Activated T-helper 9 cell treated with anti-CD3 and anti-CD28 coated beads, Interleukin-2, amount 50 U/mL, for 16 hours (primary cell): ENCODE data around the gene TMEM119.
"Not testable (repeated sequence)": the region's sequence is repeated elsewhere in the genome, so short reads cannot be mapped to it uniquely, and the experiment has no call there.

Experiments used
- DNase-seq: peaks from one replicate; pipeline ENCODE4 v3.0.0-alpha.2; 2020; ENCODE audit warnings: low read depth

TMEM119 gene

GRCh38 chr12:108564724-108565123 lies 33.2 kb downstream of the TMEM119 start:
- DNase-seq = no peak

- DNase-seq = no peak
These were observed 34.1 kb downstream of the TMEM119 start for GRCh38 chr12:108563804-108564151.

- DNase-seq = peak; percentile 78
These were observed 34.6 kb downstream of the TMEM119 start for GRCh38 chr12:108563136-108563803.

- DNase-seq = peak; percentile 99
These were observed 35.3 kb downstream of the TMEM119 start, which contains the start of gene ISCU for GRCh38 chr12:108562348-108563135. Gene ISCU (plus strand): TSS chr12:108562596. CDS start chr12:108562623, 27 bp downstream.

GRCh38 chr12:108561852-108562347 lies 36.0 kb downstream of the TMEM119 start:
- no peak for DNase-seq

- peak; percentile 68 for DNase-seq
These were observed 36.8 kb downstream of the TMEM119 start, which contains the start of gene SART3 for GRCh38 chr12:108560752-108561719. Gene SART3 (minus strand): TSS chr12:108561173. CDS start chr12:108561154, 19 bp downstream.

GRCh38 chr12:108560321-108560721 lies 37.6 kb downstream of the TMEM119 start:
- DNase-seq = no peak

- DNase-seq = no peak
These were observed 38.1 kb downstream of the TMEM119 start for GRCh38 chr12:108559748-108560147.

- no peak for DNase-seq
These were observed 38.8 kb downstream of the TMEM119 start for GRCh38 chr12:108559007-108559655.

GRCh38 chr12:108555383-108555782 lies 42.5 kb downstream of the TMEM119 start:
- not testable (repeated sequence) for DNase-seq

GRCh38 chr12:108553799-108554198 lies 44.1 kb downstream of the TMEM119 start:
- DNase-seq = no peak

- no peak for DNase-seq
These were observed 46.3 kb downstream of the TMEM119 start for GRCh38 chr12:108551535-108551934.

- no peak for DNase-seq
These were observed 48.8 kb downstream of the TMEM119 start for GRCh38 chr12:108548954-108549521.

GRCh38 chr12:108547686-108548085 lies 50.2 kb downstream of the TMEM119 start:
- DNase-seq = no peak

- no peak for DNase-seq
These were observed 54.2 kb downstream of the TMEM119 start for GRCh38 chr12:108543652-108544051.

- DNase-seq = no peak
These were observed 55.6 kb downstream of the TMEM119 start for GRCh38 chr12:108542320-108542719.
